Smooth muscle cell (in vitro differentiated cells): Measurements from ENCODE around the gene EFCC1. TPM values are rescaled to one million over a fixed set of nuclear protein-coding genes. Genes with fewer than 3 reads are reported as not detected.
"Not testable (repeated sequence)": the region's sequence is repeated elsewhere in the genome, so short reads cannot be mapped to it uniquely, and the experiment has no call there.

Experiments
- DNase-seq: peaks from one replicate; lab custom pipeline; 2025; ENCODE audit not compliant: unreplicated experiment; lab: John Stamatoyannopoulos, UW
- H2AFZ ChIP-seq: fragments of 200-600 bp; sonication (generic); 2 replicates; pipeline ENCODE4 v1.6.0; 2016; ENCODE audit warnings: antibody characterized with exemption, low read depth, mild to moderate bottlenecking
- H3F3A ChIP-seq: fragments of 200-600 bp; sonication (generic); 2 replicates; pipeline ENCODE4 v1.6.0; 2017; ENCODE audit warnings: antibody characterized with exemption, low read depth
- H3K27ac ChIP-seq: fragments of 200-600 bp; sonication (generic); 2 replicates; pipeline ENCODE4 v1.5.1; 2016; ENCODE audit warnings: low read depth, mild to moderate bottlenecking
- H3K27me3 ChIP-seq: fragments of 200-600 bp; sonication (generic); 2 replicates; pipeline ENCODE4 v1.6.1; 2016; ENCODE audit warnings: low read depth, mild to moderate bottlenecking
- H3K36me3 ChIP-seq: fragments of 200-600 bp; sonication (generic); 2 replicates; pipeline ENCODE4 v1.5.1; 2016; ENCODE audit warnings: low read depth
- H3K4me1 ChIP-seq: fragments of 200-600 bp; sonication (generic); 2 replicates; pipeline ENCODE4 v1.5.1; 2016; ENCODE audit warnings: low read depth
- H3K4me2 ChIP-seq: fragments of 200-600 bp; sonication (generic); 2 replicates; pipeline ENCODE4 v1.6.0; 2016; ENCODE audit warnings: mild to moderate bottlenecking
- H3K4me3 ChIP-seq: fragments of 200-600 bp; sonication (generic); 2 replicates; pipeline ENCODE4 v1.5.1; 2016; ENCODE audit warnings: mild to moderate bottlenecking
- H3K79me2 ChIP-seq: fragments of 200-600 bp; sonication (generic); 2 replicates; pipeline ENCODE4 v1.6.0; 2016; ENCODE audit warnings: low read depth, mild to moderate bottlenecking
- H3K9ac ChIP-seq: fragments of 200-600 bp; sonication (generic); 2 replicates; pipeline ENCODE4 v1.6.0; 2016; ENCODE audit warnings: low read depth
- H3K9me3 ChIP-seq: fragments of 200-600 bp; sonication (generic); replicated peaks from 2 replicates; pipeline ENCODE4 v1.5.1; 2016; ENCODE audit warnings: low read depth
- H4K20me1 ChIP-seq: fragments of 200-600 bp; sonication (generic); 2 replicates; pipeline ENCODE4 v1.6.0; 2016; ENCODE audit warnings: low read depth
- WGBS: methylation state at CpG from one replicate; pipeline ENCODE4 v1.1.7; 2016; ENCODE audit warnings: low lambda C conversion rate; 5-methylcytosine and 5-hydroxymethylcytosine counted together
- polyA plus RNA-seq: library from polyadenylated mRNA; unstranded; fragments of >200 nt; fragmentation: Nextera tagmentation; extraction: Ambion mirVana; gene quantifications from 2 replicates; pipeline ENCODE4 v1.2.1, GENCODE V29; 2016
- total RNA-seq: library from RNA; depleted of rRNA; stranded (reverse); fragments of >200 nt; gene quantifications from 2 replicates; pipeline ENCODE4 v1.2.3, GENCODE V29; 2014
- TF ChIP-seq, protein P1 (sequence below): fragments of 200-600 bp; sonication (generic); IDR thresholded peaks from 2 replicates; pipeline ENCODE4 v1.5.1; 2017; ENCODE audit warnings: borderline replicate concordance, mild to moderate bottlenecking, antibody characterized with exemption; ENCODE audit not compliant: insufficient read depth, poor library complexity, severe bottlenecking

Gene EFCC1
- total and polyA plus RNA-seq, 2 experiments from 2014 or later = 0.26 TPM; not detected in 1

DNA sequence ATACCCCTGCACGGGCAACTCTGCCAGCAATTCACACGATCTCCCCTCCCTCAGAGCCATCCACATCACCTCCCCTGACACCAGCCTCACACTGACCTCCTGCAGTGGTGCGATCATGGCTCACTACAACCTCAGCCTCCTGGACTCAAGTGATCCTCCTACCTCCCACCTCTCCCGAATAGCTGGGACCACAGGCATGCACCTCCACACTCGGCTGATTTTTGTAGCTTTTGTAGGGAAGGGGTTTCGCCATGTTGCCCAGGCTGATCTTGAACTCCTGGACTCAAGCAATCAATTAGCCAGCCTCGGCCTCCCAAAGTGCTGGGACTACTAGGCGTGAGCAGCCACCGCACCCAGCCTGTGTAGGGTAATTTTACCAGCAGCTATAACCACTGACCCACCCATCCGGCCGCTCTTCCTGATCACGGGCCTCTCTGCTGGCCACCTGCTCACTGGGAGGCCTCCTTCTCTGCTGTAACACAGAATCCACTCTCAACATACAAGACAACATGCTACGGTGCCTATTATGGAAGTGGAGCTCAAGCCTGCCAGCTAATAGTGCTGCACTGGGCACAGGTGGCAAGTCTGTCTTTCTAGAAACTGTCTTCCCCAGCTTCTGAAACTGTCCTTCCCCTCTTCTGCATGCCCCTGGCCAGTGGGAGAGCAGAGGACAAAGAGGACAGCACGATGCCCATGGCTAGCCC is 64.1 kb downstream of the EFCC1 start:
- Histone ChIP-seq H3K27ac (no peak overlapping the region), H3K4me2 (no peak overlapping the region), H3K79me2 (no peaks in the 10 kb centered on the region), H3K4me1 (no peaks in the 10 kb centered on the region), H3F3A (no peaks in the 10 kb centered on the region), H4K20me1 (no peaks in the 10 kb centered on the region), H3K4me3 (no peak overlapping the region), H3K36me3 (no peaks in the 10 kb centered on the region), H3K9me3 (no peaks in the 10 kb centered on the region), H2AFZ (no peak overlapping the region), H3K9ac (no peak overlapping the region), H3K27me3 (no peaks in the 10 kb centered on the region)
- DNase-seq = no peak
- TF ChIP-seq, protein P1, sequence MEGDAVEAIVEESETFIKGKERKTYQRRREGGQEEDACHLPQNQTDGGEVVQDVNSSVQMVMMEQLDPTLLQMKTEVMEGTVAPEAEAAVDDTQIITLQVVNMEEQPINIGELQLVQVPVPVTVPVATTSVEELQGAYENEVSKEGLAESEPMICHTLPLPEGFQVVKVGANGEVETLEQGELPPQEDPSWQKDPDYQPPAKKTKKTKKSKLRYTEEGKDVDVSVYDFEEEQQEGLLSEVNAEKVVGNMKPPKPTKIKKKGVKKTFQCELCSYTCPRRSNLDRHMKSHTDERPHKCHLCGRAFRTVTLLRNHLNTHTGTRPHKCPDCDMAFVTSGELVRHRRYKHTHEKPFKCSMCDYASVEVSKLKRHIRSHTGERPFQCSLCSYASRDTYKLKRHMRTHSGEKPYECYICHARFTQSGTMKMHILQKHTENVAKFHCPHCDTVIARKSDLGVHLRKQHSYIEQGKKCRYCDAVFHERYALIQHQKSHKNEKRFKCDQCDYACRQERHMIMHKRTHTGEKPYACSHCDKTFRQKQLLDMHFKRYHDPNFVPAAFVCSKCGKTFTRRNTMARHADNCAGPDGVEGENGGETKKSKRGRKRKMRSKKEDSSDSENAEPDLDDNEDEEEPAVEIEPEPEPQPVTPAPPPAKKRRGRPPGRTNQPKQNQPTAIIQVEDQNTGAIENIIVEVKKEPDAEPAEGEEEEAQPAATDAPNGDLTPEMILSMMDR = no peak
- 90% methylated on average over 14 of the region's 14 CpGs for WGBS

DNA sequence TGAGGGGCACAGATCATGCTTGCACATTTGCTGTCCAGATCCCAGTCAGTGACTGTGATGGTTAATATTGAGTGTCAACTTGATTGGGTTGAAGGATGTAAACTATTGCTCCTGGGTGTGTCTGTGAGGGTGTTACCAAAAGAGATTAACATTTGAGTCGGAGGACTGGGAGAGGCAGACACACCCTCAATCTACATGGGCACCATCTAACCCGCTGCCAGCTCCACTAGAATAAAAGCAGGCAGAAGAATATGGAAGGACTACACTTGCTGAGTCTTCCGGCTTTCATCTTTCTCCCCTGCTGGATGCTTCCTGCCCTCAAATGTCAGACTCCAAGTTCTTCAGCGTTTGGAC is 64.6 kb downstream of the EFCC1 start:
- no peak for DNase-seq
- H3K9me3 ChIP-seq = no peaks in the 10 kb centered on the region

DNA sequence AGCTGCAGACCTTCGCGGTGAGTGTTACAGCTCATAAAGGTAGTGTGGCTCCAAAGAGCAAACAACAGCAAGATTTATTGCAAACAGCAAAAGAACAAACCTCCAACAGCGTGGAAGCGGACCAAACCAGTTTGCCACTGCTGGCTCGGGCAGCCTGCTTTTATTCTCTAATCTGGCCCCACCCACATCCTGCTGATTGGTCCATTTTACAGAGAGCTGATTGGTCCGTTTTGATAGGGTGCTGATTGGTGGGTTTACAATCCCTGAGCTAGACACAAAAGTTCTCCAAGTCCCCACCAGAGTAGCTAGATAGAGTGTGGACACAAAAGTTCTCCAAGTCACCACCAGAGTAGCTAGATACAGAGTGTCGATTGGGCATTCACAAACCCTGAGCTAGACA is 66.6 kb downstream of the EFCC1 start:
- not testable (repeated sequence) for H3K36me3 ChIP-seq, H3K27me3 ChIP-seq, H3F3A ChIP-seq, H4K20me1 ChIP-seq, H3K4me1 ChIP-seq, DNase-seq, H2AFZ ChIP-seq, H3K79me2 ChIP-seq, H3K4me3 ChIP-seq, H3K4me2 ChIP-seq, H3K9ac ChIP-seq, H3K9me3 ChIP-seq, H3K27ac ChIP-seq
- WGBS = 89% methylated on average over 7 of the region's 7 CpGs

More for the DNA sequence above, 64.6 kb downstream of the EFCC1 start:
- H3K36me3 ChIP-seq = no peaks in the 10 kb centered on the region
- H3F3A ChIP-seq = no peaks in the 10 kb centered on the region
- H3K79me2 ChIP-seq = no peaks in the 10 kb centered on the region
- 88% methylated on average over 4 of the region's 4 CpGs for WGBS
- H4K20me1 ChIP-seq = no peaks in the 10 kb centered on the region
- H3K4me1 ChIP-seq = no peaks in the 10 kb centered on the region
- no peaks in the 10 kb centered on the region for H3K27me3 ChIP-seq
- H3K27ac ChIP-seq = no peak overlapping the region
- H3K9ac ChIP-seq = no peak overlapping the region
- H3K4me2 ChIP-seq = no peak overlapping the region
- H2AFZ ChIP-seq = no peak overlapping the region
- no peak overlapping the region for H3K4me3 ChIP-seq
- TF ChIP-seq, protein P1 = no peak

DNA sequence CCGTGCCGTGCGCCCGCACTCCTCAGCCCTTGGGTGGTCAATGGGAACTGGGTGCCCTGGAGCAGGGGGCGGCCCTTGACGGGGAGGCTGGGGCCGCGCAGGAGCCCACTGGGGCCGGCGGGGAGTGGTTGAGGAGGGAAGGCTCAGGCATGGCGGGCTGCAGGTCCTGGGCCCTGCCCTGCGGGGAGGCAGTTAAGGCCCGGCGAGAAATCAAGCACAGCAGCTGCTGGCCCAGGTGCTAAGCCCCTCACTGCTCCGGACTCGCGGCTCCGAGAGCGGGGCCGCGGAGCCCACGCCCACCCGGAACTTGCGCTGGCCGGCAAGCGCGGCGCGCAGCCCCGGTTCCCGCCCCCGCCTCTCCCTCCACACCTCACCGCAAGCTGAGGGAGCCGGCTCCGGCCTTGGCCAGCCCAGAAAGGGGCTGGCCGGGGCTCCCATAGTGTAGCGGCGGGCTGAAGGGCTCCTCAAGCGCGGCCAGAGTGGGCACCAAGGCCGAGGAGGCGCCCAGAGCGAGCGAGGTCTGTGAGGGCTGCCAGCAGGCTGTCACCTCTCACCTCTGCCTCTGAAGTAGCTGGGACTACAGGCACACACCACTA is 67.3 kb downstream of the EFCC1 start:
- TF ChIP-seq, protein P1 = no peak
- Histone ChIP-seq H3K36me3 (no peaks in the 10 kb centered on the region), H3K27me3 (no peaks in the 10 kb centered on the region), H3K4me2 (no peak overlapping the region), H3K4me3 (no peak overlapping the region), H2AFZ (no peak overlapping the region), H4K20me1 (no peaks in the 10 kb centered on the region), H3F3A (no peaks in the 10 kb centered on the region), H3K9me3 (no peaks in the 10 kb centered on the region), H3K27ac (no peak overlapping the region), H3K9ac (no peak overlapping the region), H3K79me2 (no peaks in the 10 kb centered on the region), H3K4me1 (no peaks in the 10 kb centered on the region)
- DNase-seq = no peak
- 83% methylated on average over 33 of the region's 44 CpGs for WGBS

DNA sequence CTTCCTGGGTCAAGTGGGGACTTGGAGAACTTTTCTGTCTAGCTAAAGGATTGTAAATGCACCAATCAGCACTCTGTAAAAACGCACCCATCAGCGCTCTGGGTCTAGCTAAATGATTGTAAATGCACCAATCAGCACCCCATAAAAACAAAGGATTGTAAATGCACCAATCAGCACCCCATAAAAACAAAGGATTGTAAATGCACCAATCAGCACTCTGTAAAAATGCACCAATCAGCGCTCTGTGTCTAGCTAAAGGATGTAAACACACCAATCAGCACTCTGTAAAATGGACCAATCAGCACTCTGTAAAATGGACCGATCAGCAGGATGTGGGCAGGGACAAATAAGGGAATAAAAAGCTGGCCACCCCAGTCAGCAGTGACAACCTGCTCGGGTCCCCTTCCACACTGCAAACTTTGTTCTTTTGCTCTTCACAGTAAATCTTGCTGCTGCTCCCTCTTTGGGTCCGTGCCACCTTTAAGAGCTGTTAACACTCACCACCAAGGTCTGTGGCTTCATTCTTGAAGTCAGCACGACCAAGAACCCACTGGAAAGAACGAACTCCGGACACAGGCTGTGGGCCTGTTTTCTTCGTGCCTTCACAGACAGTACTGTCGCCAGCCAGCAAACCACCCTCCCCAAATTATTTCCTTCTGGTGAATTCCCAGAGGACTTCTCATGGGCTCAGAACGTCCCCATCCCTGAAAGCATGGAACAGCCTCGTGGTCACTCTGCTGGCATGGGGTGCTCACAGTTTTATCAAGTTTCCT is 68.4 kb downstream of the EFCC1 start:
- H3K9ac ChIP-seq, H3K27ac ChIP-seq, H3F3A ChIP-seq, H3K27me3 ChIP-seq, H3K4me2 ChIP-seq, H3K4me3 ChIP-seq, H3K4me1 ChIP-seq, H2AFZ ChIP-seq, H4K20me1 ChIP-seq, DNase-seq, H3K79me2 ChIP-seq, H3K36me3 ChIP-seq, H3K9me3 ChIP-seq: not testable (repeated sequence)
- WGBS = 88% methylated on average over 13 of the region's 13 CpGs
